GM18498 (cell line): ENCODE results near the gene FOXB1.

Experiments used
- ATAC-seq: cut with Tn5 transposase; IDR thresholded peaks from one replicate; pipeline ENCODE4 v1.9.1; 2021; ENCODE audit warnings: mild to moderate bottlenecking, moderate library complexity; ENCODE audit not compliant: unreplicated experiment

FOXB1 gene

DNA sequence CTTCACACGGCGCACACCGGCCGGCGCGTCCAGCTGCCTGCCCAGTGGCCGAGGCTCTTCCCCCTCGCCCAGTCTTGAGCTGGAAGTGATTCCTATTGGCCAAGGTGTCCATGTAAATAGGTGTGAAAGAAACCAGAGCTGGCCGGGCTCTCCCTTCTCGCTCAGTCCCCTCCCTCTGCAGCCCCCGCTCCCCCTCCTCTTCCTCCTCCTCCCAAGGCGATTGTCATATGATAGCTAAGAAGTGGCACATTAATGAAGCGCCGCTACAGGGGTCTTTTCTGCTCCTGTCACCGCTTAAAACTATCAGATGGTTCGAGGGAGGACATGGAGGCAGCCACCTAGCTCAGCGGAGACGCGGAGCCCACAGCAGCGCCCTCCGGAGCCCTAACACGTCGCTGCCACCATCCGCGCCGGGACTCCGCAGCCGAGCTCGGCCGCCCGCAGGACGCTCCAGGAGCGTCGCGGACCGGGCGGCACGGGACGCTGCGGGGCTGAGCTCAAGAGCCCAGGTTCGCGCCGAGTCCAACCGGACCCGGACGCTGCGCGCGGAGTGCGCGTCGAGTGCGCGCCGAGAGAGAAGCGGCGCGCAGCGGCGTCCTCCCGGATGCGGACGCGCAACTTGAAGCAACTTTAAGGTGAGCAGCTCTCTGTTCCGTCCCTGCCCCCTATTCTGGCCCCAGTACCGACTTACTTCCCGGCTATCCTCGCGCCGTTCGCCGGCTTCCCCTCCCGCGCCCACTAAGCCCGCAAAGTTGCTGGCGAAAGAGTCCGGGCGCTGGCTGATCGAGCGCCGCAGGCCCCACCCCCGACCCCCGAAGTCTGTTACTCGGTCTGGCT is at the start of gene FOXB1:
TSS of gene FOXB1 (plus strand) at position 303 of the 837 bp plus-strand sequence. CDS start 653 bp downstream, outside the sequence.
- no peak for ATAC-seq

DNA sequence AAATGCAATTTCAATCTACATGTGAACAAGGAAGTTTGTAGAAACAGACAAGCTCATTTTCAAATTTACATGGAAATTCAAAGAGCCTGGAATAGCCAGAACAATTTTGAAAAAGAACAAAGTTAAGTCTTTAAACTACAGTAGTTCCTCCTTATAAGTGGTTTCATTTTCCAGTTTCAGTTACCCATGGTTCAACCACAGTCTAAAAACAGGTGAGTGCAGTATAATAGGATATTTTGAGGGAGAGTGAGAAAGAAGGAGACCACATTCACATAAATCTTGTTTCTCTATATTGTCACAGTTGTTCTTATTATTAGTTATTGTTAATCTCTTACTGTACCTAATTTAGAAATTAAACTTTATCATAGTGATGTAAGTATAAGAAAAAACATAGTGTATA is 45.8 kb upstream of the FOXB1 start:
- ATAC-seq = no peak

DNA sequence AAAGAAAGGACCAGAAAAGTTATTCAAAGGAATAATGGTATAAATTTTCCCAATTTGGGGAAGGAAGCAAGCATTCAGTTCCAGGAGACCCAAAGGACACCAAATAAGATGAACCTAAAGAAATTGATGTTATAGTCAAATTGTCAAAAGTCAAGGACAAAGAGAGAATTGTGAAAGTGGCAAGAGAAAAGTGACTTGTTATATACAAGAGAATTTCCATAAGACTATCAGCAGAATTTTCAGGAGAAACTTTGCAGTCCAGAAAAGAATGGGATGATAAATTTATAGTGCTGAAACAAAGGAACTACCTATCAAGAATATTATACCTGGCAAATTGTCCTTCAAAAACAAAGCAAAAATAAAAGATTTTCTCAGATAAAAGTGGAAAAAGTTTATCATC is 43.8 kb upstream of the FOXB1 start:
- no peak for ATAC-seq

DNA sequence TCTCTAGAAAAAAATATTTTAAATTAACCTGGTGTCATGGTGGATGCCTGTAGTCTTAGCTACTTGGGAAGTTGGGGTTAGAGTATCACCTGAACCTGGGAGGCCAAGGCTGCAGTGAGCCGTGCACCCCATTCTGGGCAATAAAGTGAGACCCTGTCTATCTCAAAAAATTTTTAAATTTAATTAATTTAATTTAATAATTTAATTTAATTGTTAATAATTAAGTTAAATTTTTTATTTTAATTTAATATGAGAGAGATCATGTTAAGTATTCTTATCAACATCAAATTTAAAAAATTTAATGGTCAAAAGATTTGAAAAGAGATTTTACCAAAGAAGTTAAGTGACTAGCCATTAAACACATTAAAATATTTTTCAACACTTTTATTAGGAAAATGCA is 40.8 kb upstream of the FOXB1 start:
- ATAC-seq = no peak

DNA sequence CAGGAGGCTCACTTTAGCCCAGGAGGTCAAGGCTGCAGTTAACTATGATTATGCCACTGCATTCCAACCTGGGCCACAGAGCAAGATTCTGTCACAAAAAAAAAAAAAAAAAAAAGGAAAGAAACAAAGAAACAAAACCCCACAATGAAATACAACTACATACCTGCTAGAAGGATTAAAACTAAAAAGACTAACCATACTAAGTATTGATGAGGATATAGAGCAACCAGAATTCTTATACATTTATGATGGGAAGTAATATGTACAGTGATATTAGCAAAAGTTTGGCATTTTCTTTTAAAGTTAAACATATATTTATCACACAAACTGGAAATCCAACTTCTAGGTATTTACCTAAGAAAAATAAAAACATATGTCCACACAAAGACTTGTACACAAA is 40.2 kb upstream of the FOXB1 start:
- no peak for ATAC-seq

DNA sequence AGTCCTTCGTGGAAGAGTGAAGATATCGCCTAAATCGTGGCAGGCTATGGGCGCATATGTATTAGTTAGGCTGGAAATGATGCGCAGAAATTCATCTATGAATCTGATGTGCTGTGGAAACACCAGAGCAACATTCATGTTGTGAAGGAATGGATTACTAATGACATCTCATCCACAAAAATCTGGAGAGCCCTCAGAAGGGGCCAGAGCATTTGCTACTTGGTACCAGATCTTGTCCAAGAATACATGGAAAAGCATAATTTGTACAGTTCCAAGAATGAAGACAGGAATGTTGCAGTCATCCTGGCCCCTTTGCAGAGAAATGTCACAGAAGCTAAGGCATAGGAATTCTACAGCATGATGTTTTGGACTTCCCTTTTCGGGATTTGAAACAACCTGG is 38.4 kb upstream of the FOXB1 start:
- no peak for ATAC-seq

GRCh38 chr15:59966262-59966661 is 37.8 kb upstream of the FOXB1 start:
- ATAC-seq = no peak

DNA sequence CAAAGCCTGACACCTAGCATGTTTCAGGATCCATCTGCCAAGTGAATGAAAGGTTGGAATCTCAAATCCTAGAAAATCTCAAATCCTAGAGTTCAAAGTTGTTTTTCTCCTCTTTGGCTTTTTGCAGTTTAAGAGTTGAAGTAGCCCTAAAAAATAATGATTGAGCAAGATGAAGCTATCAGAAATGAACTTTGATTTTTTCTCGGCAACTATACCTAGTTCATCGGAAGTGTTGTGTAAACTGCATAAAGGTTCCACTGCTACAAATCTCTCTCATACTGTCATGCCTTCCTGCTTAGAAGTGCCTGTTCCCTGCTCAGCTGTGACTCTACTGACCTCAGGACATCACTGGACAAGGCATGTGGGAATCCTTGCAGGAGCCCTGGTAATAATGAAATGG is 35.8 kb upstream of the FOXB1 start:
- no peak for ATAC-seq

DNA sequence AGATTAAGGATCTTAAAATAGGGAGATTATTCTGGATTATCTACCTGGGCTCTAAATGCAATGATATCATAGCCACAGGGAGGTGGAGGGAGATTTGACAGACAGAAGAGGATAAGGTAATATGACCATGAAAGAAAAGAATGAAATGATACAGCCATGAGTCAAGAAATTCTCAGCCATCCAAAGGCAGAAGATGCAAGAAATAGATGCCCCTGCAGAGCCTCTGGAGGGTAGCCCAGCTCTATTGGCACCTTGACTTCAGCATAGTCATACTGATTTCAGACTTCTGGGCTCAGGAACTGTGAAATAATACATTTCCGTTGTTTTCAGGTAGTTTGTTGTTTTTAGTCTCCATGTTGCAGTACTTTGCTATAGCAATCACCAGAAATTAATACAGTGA is 31.9 kb upstream of the FOXB1 start:
- no peak for ATAC-seq

DNA sequence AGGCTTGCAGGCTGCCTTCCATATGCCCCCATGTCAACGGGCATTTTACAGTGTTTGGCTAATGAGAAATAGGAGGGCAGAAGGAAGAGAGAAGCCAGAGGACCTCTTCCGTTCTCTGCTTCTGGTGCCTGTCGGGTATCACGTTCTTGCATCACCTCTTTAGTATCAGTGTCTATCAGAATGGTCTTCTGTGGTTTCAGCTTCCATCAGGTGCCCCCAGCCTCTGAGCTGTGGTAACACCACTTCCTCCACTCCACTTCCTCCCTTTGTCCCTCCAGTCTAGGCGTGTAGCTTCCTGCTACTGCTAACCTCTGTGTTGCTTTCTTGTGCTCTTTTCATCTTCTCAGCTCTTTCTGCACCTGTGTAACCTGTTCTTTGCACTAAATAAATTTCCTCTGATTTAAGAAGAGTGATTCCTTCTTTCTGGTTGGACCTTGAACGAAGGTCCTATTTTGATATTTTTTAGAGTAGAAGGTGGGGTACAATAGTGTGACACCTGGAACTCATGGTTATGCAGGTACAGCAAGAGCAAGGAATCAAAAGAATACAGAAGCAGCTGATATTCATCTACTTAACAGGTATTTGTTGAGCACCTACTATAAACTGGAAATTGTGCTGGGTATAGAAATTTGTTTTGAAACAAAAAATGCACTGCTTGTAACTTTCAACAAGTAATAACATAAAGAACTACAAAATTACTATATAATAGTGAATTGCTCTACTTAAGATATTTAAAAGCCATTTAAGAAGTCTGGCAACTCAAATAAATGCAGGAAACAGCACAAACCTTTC is 27.4 kb upstream of the FOXB1 start:
- ATAC-seq = no peak

DNA sequence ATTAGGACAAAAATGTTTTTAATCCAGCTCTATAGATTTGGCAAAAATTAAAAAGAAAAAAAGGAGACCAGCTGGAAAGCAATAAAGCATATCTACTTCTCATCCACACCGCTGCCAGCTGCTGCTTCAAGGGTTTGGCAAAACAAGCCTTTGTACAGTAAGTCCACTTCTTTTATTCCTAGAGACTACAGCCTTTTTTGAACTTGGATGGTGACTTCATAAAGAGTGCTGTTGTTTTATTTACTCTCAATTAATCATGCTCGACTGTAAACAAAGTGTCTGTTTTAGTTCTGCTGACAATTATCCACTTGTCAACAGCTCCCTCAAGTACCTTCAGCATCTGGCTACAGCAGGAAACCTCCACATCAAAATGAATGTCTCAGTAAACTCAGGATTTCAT is 12.3 kb upstream of the FOXB1 start:
- no peak for ATAC-seq

DNA sequence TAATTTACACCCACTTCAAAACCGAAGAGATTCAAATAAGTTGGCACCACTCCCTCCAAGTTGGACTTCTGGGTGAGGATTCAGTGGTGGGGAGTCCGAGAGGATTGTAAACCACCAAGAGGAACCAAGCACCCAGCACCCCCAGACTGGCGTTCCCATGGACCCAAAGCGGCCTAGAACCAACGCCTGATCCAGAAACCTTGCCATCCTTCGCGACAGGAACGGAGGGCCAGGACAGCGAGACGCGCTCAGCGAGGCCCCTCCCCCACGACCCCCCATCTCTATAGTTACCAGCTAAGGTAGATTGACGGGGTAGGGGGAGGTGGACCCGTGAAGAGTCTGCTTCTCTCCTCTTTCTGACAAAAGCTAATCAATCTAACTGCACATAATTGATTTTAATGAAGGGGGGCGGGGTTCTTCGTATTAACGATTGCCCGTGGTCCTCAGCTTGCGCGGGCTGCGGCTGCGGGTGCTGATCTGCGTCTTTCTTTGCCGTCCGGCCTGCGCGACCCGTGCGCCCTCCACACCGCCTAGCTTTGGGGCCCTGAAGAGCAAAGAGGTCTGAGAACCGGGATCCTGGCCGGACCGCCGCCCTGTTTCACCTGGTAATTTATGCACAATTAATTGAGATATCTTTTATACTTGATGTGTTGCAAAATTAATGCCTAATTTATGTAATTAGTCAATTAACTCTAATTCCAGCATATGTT is 10.9 kb upstream of the FOXB1 start:
- ATAC-seq = no peak

DNA sequence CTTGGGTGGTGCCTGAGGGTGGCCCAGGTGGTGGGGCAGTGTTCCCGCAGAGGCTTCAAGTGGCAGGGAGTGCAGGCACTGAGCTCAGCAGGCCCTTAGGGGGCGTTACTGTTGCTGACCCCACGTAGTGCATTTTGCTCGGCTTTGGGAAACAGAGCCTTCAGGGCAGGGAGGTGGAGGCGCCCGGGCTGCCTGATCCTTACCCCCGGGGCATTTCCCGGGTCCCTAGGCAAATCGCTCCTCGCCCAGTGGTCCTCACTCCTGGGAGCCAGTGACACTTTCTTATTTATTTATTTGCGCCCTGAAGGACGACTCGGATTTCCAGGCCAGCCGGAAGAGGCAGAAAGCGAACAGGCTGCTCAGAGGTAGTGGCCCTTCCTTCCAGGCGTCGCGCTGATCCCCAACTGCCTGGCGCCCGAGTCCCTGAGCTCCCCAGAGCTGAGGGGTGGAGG is 10.1 kb upstream of the FOXB1 start:
- ATAC-seq = no peak

GRCh38 chr15:59994526-59994887 is 9.6 kb upstream of the FOXB1 start:
- ATAC-seq = no peak

DNA sequence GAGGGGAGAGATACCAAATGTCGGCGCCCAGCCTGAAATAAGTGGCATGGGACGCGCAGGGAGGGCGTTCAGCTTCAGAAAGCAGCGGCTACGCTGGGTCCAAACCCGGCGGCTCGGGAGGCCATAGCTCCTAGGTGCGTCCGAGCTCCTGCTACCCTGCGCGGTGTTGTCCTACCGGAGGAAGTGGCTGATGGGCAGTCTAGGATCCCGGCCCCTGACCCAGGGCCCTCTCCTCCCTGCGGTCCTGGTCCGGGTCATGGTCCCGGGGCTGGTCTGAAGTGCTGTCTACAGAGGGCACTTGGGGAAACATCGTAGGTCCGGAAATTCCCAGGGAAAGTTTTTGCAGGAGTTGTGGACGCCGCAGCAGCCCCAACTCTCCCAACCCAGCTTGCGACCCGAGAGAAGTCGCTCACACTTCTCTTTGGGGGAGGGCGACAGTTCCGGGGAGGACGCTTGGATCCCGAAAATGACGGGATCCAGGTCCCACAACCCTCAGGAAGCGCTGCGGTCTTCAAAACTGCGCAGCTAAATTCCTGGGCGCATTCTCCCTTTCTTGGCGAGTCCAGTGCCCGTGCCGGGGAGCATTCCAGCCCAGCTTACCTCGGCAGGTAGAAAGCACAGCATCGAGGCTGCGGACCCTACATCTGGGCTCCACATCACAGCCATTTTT is 9.1 kb upstream of the FOXB1 start:
- no peak for ATAC-seq

DNA sequence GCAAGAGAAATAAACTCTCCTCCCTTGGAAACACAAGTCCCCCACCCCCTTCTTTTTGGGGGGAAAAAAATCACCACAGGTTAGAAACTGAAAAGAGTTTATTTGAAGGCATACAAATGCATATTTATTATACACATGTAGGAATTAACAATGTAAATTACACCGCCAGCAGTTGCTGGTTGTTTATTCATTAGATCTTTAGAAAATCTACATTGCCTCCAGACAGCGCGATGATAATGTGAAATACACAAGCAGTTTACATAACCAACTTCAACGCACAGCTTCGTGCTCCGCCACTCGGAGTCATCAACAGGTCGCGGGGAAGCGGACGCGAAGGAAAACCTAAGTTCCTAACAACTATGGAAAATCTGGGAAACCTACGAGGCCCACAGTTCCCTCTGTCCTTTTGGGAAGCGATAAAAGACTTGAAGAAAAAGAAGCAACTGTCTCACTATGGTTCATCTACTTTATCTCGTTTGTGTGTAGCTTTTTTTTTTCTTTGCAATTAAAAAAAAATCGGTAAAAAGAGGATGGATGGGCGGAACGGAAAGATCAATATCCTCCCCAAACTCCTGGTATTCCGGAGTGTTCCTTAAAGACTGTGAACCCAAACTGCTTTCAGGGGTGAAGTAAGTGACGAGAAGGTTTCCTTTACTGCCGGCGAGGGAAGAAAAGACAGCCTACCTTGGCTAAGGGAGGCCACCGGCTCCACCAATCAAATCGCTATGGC is 8.4 kb upstream of the FOXB1 start:
- no peak for ATAC-seq

DNA sequence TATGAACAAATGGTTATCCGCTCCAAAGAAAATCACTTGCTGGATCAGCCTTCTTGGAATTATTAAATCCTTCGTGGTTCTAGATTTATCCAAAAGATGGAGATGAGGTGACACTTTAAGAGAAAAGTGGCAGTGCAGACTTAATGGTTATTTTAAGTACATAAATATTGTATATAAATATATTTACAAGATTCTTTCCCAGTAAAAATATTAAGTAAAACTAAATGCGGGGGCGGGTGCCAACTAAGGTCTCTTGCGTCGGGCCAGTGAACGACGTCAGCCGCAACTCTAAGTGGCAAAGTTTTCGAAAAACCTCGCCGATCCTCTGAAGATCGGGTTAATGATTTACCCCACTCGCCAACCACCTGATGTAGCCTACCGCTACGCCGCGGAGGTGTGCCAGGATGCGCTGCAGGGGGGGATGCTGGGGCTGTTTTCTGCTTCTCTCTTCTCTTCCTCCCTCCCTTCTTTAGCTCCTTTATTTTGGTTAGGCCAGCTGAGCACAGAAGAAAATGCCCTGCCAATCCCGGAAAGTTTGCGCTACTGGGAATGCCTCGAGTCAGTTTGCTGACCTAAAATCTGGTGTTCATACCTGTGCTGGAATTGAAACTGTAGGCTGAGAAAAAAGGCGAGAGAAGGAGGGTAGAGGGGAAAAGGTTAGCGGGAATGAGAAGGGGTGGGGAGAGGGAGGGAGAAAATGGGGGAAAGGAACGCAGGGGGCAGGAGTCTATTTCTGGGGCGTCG is 7.6 kb upstream of the FOXB1 start:
- no peak for ATAC-seq

- ATAC-seq = no peak
These were observed 6.9 kb upstream of the FOXB1 start for GRCh38 chr15:59997070-59997701.

DNA sequence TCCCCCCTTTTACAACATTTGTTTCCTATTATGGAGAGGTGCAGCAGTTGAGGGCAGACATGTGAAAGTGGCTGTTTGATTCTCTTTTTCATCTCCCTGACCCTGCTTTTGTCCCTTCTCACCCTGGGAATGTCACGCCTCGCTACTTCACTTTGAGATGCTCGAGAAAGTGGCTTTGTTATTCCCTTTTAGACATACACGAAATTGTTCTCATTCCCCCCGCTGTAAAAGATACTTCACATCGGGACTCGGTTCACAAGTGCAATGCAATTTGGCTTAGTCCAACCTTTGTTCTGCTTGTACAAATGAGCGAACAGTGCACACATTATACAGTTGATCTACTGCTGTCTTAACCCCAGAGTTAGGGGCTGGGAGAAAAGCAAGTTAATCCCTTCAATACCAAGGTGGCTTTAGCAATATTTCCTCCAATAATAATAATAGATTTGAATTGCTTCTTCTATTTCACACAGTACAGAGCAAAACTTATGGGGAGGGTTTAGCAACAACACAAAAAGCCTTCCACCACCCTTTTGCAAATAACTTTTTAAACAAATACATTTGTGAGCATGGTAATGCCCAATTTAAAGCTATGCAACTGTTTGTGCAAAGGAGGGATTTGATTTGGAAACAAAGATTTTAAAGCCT is 5.7 kb upstream of the FOXB1 start:
- no peak for ATAC-seq
